SK-N-MC (cell line): ENCODE results near the gene PHLDA1.

Experiments
- EZH2 ChIP-seq: fragments of 200-600 bp; sonication (generic); IDR thresholded peaks from one replicate; pipeline ENCODE4 v1.6.1; 2017; ENCODE audit warnings: antibody characterized with exemption
- POLR2AphosphoS5 ChIP-seq: IDR thresholded peaks from 2 replicates; pipeline ENCODE4 v1.6.1; 2012; ENCODE audit warnings: mild to moderate bottlenecking, low read depth, low read length, borderline replicate concordance

GRCh38 chr12:76060111-76060510, 28.5 kb upstream of the PHLDA1 start:
- TF ChIP-seq EZH2 (no peak), POLR2AphosphoS5 (no peak)
